GM19035 (cell line): Measurements from ENCODE around the gene SRD5A3.
A peak's percentile ranks its signal among the peaks of the same experiment; 100 is the strongest.
"Not testable (repeated sequence)": the region's sequence is repeated elsewhere in the genome, so short reads cannot be mapped to it uniquely, and the experiment has no call there.

Source experiments
- ATAC-seq: cut with Tn5 transposase; IDR thresholded peaks from one replicate; pipeline ENCODE4 v1.9.1; 2021; ENCODE audit not compliant: unreplicated experiment

The SRD5A3 gene

DNA sequence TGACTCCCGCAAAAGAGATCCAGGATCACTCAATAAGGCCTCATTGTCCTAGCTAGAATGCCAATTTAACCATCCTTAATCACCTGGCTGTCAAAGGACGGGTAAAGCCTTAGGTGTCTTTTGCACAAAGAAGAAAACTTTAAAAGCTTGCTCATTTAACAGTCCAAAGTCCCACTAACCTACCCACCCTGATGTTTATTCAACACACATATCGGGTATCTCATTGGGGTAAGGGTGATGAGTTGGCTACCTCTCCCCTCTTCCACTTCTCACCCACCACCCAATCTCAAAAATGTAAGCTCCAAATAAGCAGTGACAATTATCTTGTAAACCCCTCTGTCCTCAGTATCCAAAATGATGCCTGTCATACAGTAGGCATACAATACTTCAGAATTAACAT lies 988 bp upstream of the SRD5A3 start:
- ATAC-seq = no peak

DNA sequence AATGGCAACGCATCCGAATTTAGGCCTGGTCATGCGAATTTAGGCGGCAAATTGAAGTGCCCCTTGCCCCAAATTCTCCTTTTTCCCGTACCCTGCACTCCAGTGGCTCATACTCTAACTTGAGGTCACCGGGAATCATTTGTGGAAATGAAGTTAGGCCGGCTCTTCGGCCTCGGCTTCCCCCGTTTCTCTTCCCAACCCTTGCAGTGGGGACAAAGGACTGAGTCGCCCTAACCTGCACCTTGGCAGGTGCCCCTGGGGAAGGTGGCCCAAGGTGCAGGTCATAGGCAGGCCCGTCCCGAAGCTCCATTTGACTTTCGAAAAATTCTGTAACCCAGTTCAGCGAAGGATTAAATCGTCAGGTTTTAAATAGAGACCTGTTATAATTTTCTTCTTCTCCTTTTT lies 811 bp downstream of the SRD5A3 start:
- no peak for ATAC-seq

DNA sequence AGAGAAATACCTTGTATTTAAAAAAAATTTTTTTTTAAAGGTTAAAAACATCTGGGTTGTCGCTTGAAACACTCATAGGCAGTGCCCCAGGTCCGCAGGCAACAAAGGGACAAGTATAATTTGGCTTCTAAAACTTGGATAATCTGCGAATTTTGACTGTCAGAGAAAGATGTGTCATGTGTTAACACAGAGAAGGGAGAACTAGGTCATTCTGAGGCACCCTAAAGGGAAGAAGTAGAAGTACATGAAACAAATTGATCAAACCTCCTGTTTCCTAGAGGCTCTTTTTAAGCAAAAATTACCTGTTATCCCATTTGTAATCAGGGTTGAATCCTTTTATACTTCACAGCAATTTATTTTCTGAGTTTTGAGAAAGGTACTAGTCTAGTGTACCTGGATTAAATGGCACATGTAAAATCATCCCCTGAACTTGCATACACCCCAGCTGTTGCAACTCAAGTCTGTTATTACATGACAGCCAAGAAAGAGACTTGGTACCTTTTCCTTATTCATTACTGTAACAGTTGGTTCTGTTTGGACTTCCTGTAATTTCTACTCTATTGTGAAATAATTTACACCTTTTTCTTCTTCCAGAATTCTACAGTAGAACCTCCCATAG lies 1.7 kb downstream of the SRD5A3 start:
- no peak for ATAC-seq

DNA sequence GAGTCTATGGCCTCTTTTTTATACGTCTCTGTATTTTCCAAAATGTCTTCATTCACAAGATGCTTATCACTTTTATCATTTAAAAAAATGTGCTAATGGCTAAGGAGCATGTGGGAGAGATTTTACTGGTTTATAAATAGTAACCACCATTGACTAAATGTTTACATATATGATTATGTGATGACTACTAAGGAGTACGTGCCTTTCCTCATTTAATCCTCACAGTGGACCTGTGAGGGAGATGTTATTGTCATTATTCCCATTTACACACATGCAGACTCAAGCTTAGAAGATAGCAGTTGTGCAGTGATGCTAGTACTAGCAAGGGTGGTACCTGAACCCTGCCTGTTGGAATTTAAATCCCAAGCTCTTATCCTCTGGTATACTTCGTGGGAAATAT lies 2.4 kb downstream of the SRD5A3 start:
- no peak for ATAC-seq

DNA sequence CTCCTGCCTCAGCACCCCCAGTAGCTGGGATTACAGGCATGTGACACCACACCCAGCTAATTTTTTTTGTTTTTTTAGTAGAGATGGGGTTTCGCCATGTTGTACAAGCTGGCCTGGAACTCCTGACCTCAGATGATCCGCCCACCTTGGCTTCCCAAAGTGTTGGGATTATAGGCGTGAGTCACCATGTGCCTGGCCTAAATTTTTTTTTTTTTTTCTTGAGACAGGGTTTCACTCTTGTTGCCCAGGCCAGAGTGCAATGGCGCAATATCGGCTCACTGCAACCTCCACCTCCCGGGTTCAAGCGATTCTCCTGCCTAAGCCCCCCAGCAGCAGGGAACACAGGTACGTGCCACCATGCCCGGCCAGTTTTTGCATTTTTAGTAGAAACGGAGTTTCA lies 4.8 kb downstream of the SRD5A3 start:
- ATAC-seq = not testable (repeated sequence)

DNA sequence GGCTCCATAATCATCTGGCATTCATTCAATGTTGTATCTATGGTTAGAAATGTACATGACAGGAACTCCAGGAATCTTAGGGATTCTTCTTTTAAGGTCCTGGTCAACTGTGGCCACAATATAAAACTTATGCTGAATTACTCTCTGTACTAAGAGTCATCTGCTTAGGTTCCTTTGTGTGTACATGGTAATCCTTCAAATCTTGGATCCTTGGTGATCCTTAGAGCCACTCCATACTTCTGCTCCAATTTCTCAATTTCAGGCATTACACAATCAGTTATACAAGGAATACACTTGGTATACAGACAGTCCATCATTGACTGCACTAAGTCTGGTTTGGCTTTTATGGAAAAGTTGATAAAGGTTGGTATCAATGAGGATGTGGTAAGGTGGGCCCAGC lies 5.8 kb downstream of the SRD5A3 start:
- ATAC-seq = no peak

DNA sequence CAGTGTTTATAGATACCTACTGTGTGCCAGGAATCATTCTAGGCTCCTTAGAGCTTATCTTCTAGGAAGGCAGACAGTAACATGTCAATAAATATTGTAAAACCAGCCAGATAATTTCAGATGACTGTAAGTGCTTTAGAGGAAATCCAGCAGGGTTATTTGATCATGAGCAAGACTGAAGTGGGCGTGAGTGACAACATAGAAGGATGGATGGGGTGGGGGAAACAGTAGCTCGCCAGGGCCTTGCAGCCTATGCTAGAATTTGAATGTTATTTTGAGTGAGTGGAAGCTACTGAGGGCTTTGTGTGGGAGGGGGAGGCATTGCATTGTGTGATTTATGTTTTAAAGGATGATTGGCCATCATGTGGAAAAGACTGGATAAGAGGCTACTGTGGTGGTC lies 6.7 kb downstream of the SRD5A3 start:
- ATAC-seq = no peak

DNA sequence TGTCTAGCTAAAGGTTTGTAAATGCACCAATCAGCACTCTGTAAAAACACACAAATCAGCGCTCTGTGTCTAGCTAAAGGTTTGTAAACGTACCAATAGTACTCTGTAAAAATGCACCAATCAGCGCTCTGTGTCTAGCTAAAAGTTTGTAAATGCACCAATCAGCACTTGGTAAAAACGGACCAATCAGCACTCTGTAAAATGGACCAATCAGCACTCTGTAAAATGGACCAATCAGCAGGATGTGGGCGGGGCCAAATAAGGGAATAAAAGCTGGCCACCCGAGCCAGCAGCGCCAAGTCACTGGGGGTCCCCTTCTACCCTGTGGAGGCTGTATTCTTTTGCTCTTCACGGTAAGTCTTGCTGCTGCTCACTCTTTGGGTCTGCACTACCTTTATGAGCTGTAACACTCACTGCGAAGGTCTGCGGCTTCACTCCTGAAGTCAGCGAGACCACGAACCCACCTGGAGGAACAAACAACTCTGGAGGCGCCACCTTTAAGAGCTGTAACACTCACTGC lies 7.2 kb downstream of the SRD5A3 start:
- ATAC-seq = not testable (repeated sequence)

DNA sequence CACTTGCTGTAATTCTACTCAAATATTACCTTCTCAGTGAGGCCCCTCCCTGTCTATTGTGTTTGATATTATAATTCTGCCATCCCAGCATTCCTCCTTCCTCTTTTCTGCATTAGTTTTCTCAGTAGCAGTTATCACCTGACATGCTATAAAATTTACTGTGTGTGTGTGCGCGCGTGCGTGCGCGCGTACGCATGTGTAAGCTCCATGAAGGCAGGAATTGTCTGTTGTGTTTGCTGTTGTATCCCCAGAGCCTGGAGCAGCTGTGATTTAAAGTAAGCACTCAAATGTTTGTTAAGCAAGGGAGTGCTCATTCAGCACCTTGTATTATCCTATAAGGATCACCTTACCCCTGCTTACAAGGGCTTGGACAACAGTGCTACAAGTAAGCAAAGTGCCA lies 8.6 kb downstream of the SRD5A3 start:
- no peak for ATAC-seq

DNA sequence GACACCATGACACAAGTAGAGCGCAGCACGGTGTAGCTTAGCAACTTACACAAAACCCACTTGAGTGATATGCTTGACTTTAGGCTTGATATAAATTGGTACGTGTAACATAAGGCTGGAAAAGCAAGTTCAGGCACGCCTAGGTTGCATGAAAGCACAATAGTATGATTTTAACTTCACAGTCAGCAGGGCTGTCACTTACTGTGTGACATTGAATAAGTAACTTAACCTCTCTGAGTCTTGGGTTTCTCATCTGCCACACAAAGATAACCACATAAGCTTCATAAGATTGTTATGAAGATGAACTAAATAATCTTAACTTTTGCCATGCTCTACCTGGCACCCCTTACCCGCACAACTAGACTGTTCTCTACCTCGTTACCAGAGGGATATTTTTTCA lies 9.5 kb downstream of the SRD5A3 start:
- no peak for ATAC-seq

DNA sequence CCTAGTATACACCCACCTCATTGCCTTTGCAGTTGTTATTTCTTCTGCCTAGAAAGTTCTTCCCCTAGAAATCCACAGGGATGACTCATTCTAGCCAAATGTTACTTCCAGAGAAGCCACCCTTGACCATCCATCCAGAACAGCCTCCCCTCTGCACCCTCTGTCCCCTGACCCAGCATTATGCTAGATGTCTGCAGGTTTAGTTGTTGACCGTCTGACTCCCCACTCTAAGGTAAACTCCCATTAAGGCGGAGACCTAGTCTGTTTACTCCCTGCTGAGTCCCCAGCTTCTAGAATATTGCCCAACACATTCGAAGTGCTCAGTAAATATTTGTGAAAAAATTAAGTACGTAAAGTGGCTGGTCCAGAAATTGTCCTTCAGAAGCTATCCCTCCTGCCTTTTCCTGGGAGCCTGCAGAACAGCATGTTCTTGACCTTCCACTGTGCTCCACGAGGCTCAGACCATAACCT lies 11.0 kb downstream of the SRD5A3 start:
- ATAC-seq = no peak

DNA sequence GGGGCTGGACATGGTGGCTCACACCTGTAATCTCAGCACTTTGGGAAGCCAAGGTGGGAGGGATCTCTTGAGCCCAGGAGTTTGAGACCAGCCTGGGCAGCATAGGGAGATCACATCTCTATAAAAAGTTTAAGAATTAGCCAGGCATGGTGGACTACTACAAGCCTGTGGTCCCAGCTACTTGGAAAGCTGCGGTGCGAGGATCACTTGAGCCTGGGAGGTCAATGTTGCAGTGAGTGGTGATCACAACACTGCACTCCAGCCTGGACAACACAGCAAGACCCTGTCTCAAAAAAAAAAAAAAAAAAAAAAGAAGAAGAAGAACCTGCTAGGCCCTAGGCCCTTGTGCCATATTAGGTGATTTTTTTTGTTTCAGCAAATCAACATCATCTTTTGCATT lies 12.2 kb downstream of the SRD5A3 start:
- ATAC-seq = no peak

DNA sequence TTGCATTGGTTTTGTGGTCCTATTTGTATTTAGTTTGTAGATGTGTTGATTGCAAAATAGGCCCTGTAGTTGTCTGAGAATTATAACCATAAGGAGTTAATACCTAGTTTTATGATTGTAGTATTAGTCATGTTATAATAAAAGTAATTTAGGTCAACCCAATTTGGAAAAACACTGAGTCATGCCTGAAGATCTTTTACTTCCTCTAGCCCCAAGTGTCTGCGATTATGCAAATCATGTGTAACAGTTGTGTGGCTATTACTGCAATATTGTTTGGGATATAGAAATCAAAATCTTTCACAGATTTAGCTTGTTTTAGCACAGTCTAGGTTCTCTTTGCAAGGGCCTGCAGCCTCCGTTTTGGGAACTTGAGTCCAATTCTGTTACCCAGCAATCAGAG lies 12.6 kb downstream of the SRD5A3 start:
- ATAC-seq = peak; percentile 82

DNA sequence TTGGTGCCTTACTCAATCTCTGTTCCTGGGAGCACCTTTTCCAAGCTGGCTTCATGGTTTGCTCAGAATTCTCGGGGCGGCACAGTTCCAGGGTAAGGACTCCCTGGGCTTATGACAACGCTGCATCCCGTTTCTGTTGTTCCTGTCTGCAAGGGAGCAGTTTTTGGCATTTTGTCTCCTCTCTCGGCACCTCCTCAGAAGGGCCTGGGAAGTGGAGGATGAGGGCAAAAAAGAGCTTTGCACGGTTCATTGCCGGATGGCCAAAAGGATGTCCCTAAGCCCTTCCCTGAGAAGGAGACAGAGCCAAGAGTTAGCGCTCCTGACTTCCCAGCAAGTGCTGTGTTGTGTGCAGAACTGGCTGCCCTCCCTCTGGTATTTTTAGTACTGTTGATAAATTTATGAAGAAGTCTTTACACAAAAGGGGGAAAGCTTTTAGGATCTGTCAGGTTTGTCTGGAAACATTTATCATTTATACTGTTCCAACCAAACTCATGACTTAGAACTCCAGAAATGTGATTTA lies 13.4 kb downstream of the SRD5A3 start:
- no peak for ATAC-seq

DNA sequence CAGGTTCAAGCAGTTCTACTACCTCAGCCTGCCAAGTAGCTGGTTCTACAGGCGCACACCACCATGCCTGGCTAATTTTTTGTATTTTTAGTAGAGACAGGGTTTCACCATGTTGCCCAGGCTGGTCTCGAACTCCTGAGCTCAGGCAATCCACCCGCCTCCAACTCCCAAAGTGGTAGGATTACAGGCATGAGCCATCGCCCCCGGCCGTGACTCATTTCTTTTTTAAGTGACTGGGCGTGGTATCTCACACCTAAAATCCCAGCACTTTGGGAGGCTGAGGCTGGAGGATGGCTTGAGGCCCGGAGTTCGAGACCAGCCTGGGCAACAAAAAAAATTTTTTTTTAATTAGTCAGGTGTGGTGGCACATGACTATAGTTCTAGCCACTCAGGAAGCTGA lies 16.9 kb downstream of the SRD5A3 start:
- ATAC-seq = not testable (repeated sequence)

DNA sequence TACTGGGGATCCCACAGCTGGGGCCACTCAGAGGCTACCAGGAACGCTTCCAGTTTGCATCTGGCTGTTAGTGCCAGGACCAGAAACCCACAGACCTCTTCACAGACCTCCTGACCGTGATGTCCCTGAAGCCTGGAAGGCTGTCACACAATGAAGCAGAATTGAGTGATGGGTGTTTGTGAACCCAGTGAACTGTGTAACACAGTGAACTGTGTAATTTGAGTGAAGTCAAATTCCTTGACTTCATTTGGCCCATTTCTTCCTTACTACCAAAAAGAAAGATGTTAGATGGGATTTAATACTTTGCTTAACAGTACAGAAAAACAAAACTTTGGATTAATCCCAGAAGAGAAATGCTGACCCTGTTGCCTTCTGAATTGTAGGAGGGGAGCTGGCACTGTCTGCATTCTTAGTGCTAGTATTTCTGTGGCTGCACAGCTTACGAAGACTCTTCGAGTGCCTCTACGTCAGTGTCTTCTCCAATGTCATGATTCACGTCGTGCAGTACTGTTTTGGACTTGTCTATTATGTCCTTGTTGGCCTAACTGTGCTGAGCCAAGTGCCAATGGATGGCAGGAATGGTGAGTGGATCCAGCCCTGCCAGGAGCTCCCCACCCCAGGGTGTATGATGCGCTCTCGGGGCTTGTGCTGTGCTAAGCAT lies 17.8 kb downstream of the SRD5A3 start:
- no peak for ATAC-seq

DNA sequence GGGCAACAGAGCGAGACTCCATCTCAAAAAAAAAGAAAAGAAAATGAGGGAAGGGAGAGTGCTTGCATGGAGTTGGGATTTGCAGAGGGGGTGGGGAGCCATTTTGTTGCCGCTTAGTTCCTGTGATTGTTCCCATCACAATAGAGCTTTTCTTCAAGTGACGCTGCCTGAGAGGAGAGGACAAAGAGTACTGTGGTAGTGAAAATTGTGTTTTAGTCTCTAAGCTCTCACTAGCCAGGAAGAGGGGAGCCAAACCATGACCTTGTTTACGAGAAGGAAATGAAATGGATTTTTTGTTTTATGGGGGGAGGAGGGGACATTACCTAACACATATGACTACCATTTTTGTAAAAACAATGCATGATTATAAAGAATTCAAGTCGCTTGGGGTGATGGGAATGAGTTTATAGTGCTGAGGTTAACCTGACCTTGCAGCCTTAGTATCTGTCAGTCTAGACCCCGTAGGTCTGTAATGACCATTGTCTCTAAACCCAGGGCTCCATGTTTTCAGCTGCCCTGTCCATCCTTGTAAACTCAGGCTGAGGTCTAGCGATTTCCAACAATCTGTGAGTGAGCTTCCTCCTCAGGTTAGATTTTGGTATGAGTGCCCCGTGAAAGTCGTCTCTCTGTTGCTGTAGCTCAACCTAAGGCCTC lies 18.8 kb downstream of the SRD5A3 start:
- no peak for ATAC-seq

DNA sequence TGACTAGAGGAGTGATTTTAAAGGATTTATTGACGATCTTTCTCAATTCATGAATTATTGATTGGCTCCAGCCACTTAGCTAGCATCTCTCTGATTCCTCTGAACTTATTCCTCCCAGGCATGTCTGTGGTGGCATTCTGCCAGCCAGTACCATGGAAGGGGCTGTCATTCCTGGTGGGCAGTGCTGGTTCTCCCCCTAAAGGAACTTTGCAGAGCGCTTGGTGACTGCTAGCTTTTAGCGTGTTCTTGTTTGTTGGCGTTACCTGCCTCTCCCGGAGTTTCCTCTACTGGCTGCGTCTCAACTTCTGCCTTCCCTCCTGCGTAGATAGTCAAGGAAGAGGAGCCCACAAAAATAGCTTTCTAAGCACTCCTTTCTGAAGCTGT lies 19.3 kb downstream of the SRD5A3 start:
- no peak for ATAC-seq

DNA sequence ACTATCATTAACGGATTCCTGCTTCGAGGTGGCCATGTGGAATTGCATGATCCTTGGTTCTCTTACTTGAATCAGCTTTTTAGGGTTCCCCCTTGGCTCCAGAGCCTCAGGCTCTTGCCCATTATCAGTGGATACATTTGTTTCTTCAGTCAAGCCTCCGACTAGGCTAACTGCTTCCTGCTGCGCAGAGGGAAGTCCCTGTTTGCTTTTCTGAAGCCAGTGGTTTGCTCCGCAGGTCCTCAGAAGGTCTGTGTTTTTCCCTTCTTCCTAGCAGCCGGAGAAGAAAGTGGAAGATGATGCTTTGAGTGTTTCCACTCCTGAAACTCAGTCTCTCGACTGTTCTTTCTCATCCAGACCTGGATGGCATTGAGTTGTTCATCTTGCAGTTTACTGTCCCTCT lies 20.6 kb downstream of the SRD5A3 start:
- ATAC-seq = no peak

DNA sequence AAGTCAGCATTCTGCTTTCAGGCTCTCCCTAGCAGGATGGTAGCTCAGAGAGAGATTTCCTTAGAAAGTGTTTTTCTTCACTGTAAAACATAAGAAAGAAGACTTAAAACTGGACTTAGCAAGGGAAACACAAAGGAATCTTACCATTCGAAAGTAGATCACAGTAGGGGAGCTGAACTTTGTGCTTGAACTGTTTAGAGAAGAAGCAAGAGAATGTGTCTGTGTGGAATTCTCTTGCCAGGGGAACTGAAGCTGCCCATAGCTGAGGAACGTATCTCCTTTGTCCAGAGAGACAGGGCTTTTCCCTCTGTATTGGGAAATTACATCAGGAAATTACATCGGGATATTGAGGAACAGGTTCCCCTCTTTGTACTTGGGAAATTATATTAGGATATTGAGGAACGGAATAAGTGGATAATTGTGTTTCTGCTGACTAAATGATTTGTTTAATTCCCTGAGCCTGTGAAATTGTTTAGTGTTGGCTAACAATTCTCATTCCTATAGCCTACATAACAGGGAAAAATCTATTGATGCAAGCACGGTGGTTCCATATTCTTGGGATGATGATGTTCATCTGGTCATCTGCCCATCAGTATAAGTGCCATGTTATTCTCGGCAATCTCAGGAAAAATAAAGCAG lies 21.2 kb downstream of the SRD5A3 start:
- no peak for ATAC-seq

DNA sequence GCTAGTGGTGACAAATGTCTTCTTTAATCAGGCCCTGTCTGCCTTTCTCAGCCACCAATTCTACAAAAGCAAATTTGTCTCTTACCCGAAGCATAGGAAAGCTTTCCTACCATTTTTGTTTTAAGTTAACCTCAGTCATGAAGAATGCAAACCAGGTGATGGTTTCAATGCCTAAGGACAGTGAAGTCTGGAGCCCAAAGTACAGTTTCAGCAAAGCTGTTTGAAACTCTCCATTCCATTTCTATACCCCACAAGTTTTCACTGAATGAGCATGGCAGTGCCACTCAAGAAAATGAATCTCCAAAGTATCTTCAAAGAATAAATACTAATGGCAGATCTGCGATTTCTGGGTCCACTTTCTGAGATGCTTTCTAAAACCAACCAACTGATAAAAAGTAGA lies 23.9 kb downstream of the SRD5A3 start:
- ATAC-seq = no peak

DNA sequence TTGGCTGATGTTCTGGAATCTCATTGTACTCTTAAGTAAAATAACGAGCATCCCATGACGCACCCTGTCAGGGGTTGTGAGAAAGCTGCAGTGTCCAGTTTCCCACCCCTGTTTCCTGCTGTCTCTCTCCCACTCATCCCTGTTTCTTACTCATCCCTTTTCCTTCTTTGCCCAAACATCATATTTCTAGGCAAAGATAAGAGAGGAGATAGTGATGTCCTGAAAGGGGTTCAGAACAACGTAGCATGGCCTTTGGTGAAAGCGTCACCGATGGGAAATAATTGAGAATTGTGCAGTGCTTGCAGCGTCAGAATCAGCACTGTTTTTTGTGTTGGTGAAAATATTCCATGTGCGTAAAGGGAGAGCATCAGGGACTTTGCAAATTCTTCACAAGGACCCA lies 26.2 kb downstream of the SRD5A3 start:
- no peak for ATAC-seq
